Mucosa of rectum (tissue), 2 donors: Measurements from ENCODE around the gene ELAVL3.
"Not testable (repeated sequence)": the region's sequence is repeated elsewhere in the genome, so short reads cannot be mapped to it uniquely, and the experiment has no call there.

ENCODE experiments used
- H3K27ac ChIP-seq, 2 donors: one replicate each; pipeline ENCODE4 v1.7.0; 2013; ENCODE audit warnings: inconsistent platforms in 2 of 2, low read depth in 2 of 2, low read length in 2 of 2
- H3K27me3 ChIP-seq, 2 donors: one replicate each; pipeline ENCODE4 v1.7.0; 2013; ENCODE audit warnings: low read length in 2 of 2; ENCODE audit not compliant: control insufficient read depth in 2 of 2, insufficient read depth in 2 of 2
- H3K36me3 ChIP-seq, 2 donors: one replicate each; pipeline ENCODE4 v1.7.0; 2013; ENCODE audit warnings: low read length in 2 of 2; ENCODE audit not compliant: control insufficient read depth in 2 of 2, insufficient read depth in 2 of 2
- H3K4me1 ChIP-seq, 2 donors: one replicate each; pipeline ENCODE4 v1.7.0; 2013; ENCODE audit warnings: low read length in 2 of 2, mild to moderate bottlenecking in 1 of 2; ENCODE audit not compliant: control insufficient read depth in 2 of 2, insufficient read depth in 2 of 2
- H3K4me3 ChIP-seq, 2 donors: one replicate each; pipeline ENCODE4 v1.7.0; 2013; ENCODE audit warnings: low read length in 2 of 2
- H3K9ac ChIP-seq, 2 donors: one replicate each; pipeline ENCODE4 v1.7.0; 2013; ENCODE audit warnings: low read length in 2 of 2, low read depth in 1 of 2, mild to moderate bottlenecking in 1 of 2
- H3K9me3 ChIP-seq, 2 donors: one replicate each; pipeline ENCODE4 v1.7.0; 2013; ENCODE audit warnings: low read length in 2 of 2; ENCODE audit not compliant: control insufficient read depth in 2 of 2
- donor health status: healthy.
- donor health status: Normal muscosa, but diverticular disease.

Gene ELAVL3

GRCh38 chr19:11478167-11479089, 2.4 kb downstream of the ELAVL3 start:
- no peak overlapping the region for H3K4me3 ChIP-seq
- no peak overlapping the region for H3K27ac ChIP-seq
- peaks cover 11 to 25% of the 10 kb centered on the region in 2 donors for H3K27me3 ChIP-seq
- H3K9ac ChIP-seq: no peak overlapping the region
- peaks cover 6 to 11% of the 10 kb centered on the region in 2 donors for H3K4me1 ChIP-seq
- H3K36me3 ChIP-seq: no peaks in the 10 kb centered on the region
- H3K9me3 ChIP-seq: no peaks in the 10 kb centered on the region

DNA sequence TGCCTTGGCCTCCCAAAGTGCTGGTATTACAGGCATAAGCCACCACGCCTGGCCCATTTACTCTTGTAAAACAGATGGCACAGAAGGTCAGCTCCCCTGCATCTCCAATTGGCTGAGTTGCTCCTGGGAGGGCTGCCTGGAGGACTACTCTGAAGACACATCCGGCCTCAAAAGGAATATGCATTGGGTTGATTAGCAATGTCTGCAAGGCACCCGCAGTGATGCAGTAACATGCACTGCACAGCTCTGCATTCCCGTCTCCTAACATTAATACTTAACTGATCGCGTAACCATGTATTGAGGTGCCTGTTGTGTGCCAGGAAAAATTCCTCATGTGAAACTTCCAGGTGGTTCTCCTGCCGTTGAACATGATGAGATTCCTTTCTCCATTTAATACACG, 5.0 kb downstream of the ELAVL3 start:
- H3K36me3 ChIP-seq: no peaks in the 10 kb centered on the region
- H3K9me3 ChIP-seq: no peaks in the 10 kb centered on the region
- H3K27me3 ChIP-seq: peaks cover 3 to 5% of the 10 kb centered on the region in 2 donors
- H3K27ac ChIP-seq: no peak overlapping the region
- no peak overlapping the region for H3K9ac ChIP-seq
- H3K4me3 ChIP-seq: no peak overlapping the region
- H3K4me1 ChIP-seq: no peaks in the 10 kb centered on the region

DNA sequence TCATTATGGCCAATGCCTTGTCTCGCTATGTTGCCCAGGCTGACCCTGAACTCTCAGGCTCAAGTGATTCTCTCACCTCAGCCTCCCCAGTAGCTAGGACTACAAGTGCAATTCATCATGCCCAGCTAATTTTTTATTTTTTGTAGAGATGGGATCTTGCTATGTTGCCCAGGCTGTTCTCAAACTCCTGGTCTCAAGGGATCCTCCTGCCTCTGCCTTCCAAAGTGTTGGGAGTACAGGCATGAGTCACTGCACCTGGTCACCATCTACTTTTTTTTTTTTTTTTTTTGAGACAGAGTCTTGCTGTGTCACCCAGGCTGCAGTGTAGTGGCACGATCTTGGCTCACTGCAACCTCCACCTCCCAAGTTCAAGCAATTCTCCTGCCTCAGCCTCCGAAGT, 5.5 kb downstream of the ELAVL3 start:
- not testable (repeated sequence) for H3K36me3 ChIP-seq, H3K9ac ChIP-seq, H3K27ac ChIP-seq, H3K4me3 ChIP-seq, H3K27me3 ChIP-seq, H3K9me3 ChIP-seq, H3K4me1 ChIP-seq

DNA sequence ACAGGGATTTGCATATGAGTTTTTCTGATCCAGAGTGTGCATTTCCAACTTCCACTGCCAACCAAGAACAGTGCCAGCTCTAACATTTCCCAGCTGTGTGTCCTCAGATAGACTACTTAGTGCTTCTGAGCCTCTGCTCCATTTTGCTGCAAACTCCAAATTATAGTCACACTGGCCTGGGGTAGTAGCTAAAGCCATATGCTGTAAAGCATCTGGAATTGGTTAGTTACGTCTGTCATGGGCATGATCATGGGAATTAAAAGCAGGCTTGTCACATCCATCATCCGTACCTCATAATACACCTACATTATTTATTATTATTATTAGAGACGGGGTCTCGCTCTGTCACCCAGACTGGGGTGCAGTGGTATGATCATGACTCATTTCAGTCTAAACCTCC, 7.1 kb downstream of the ELAVL3 start:
- Histone ChIP-seq H3K27me3 (peaks cover 0 to 3% of the 10 kb centered on the region in 2 donors), H3K9me3 (no peaks in the 10 kb centered on the region), H3K4me1 (no peaks in the 10 kb centered on the region), H3K4me3 (no peak overlapping the region), H3K9ac (no peak overlapping the region), H3K27ac (no peak overlapping the region), H3K36me3 (no peaks in the 10 kb centered on the region)

DNA sequence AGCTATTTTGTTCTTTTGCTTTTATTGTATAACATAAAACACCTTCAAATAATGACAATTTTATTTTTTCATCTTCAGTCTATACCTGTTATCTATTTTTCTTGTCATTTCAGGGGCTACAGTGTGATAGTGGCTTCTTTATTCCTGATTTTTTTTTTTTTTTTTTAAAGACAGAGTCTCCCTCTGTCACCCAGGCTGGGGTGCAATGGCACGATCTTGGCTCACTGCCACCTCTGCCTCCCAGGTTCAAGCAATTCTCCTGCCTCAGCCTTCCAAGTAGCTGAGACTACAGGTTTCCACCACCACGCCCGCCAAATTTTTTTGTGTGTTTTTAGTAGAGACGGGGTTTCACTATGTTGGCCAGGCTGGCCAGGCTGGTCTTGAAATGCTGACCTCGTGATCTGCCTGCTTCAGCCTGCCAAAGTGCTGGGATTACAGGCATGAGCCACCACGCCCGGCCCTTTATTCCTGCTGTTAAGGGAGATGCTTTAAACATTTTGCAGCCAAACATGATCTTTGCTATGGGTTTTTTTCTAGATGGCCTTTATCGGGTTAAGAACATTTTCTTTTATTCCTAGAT, 12.5 kb downstream of the ELAVL3 start:
- H3K36me3 ChIP-seq, H3K27me3 ChIP-seq, H3K9me3 ChIP-seq, H3K4me3 ChIP-seq, H3K9ac ChIP-seq, H3K4me1 ChIP-seq, H3K27ac ChIP-seq: not testable (repeated sequence)

DNA sequence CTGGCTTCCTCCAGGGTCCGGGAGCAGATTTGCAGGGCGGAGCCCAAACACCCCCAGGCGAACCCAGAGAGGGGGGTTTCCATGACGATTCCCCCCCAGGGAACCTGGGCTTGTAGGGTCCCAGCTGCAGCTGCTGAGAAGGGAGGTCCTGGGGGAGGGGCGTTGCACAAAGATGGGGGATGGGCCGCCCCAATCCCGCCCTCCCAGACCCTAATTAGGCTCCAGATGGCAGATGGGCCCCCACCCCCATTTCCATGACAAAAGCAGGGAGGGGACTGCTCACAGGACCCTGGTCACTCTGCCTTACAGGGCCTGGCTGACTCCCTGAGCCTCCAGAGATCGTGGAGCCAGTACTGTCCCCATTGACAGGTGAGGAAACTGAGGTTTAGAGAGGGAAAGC, 15.2 kb downstream of the ELAVL3 start:
- H3K27me3 ChIP-seq: peaks cover 2 to 4% of the 10 kb centered on the region in 2 donors
- H3K9me3 ChIP-seq: no peaks in the 10 kb centered on the region
- H3K4me3 ChIP-seq: no peak overlapping the region
- H3K27ac ChIP-seq: no peak overlapping the region
- no peaks in the 10 kb centered on the region for H3K36me3 ChIP-seq
- H3K4me1 ChIP-seq: no peaks in the 10 kb centered on the region
- H3K9ac ChIP-seq: no peak overlapping the region

GRCh38 chr19:11464333-11465265, 16.2 kb downstream of the ELAVL3 start:
- Histone ChIP-seq H3K4me3 (no peak overlapping the region), H3K9me3 (no peaks in the 10 kb centered on the region), H3K36me3 (no peaks in the 10 kb centered on the region), H3K27me3 (peaks cover 2 to 4% of the 10 kb centered on the region in 2 donors), H3K9ac (no peak overlapping the region), H3K4me1 (no peaks in the 10 kb centered on the region), H3K27ac (no peak overlapping the region)

DNA sequence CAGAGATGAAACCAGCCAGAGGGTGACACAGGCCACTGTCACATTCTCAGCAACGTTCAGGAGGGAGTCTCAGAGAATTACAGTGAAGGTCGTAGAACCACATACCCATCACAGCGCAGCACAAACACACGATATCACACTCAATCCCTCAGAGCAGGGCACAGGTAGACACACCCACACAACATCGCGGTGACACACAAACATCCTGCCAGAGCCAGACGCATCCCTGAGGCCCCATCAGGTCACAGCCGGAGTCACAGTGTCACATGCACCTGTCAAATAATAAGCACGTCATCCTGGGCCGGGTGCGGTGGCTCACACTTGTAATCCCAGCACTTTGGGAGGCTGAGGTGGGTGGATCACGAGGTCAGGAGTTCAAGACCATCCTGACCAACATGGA, 17.5 kb downstream of the ELAVL3 start:
- Histone ChIP-seq H3K4me1 (no peaks in the 10 kb centered on the region), H3K36me3 (no peaks in the 10 kb centered on the region), H3K4me3 (no peak overlapping the region), H3K27ac (no peak overlapping the region), H3K27me3 (peaks cover 2 to 4% of the 10 kb centered on the region in 2 donors), H3K9ac (no peak overlapping the region), H3K9me3 (no peaks in the 10 kb centered on the region)

DNA sequence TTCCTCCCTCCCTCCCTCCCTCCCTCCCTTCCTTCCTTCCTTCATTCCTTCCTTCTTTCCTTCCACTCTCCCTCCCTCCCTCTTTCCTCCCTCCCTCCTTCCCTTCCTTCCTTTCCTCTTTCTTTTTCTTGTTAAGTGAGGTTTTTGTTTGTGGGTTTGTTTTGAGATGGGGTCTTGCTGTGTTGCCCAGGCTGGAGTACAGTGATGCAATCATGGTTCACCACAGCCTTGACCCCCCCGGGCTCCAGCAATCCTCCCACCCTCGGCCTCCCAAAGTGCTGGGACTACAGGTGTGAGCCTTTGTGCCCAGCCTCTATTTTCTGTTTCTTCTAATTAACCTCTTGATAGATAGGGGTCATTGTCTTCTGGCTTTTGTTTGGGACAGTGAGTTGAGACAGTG, 19.4 kb downstream of the ELAVL3 start:
- Histone ChIP-seq H3K4me3 (no peak overlapping the region), H3K9me3 (no peaks in the 10 kb centered on the region), H3K4me1 (no peaks in the 10 kb centered on the region), H3K36me3 (no peaks in the 10 kb centered on the region), H3K9ac (no peak overlapping the region), H3K27me3 (peaks cover 2 to 4% of the 10 kb centered on the region in 2 donors), H3K27ac (no peak overlapping the region)

DNA sequence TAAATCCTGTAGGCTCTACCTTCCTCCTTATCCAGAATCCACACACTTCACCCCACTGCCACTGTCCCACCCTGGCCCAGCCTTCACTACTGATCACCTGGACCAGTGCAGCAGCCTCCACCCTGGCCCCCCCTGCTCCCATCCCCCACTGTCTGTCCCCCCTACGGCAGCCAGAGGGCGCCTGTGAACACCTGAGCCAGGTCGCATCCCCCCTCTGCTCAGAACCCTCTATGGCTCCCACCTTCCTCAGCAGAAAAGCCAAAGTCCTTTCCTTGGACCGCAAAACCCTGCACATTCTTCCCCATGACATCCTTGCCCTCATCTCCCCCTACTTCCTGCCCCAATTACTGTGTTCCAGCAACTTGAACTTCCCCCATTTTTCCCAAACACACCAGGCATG, 20.6 kb downstream of the ELAVL3 start:
- Histone ChIP-seq H3K36me3 (no peaks in the 10 kb centered on the region), H3K27me3 (peaks cover 2 to 4% of the 10 kb centered on the region in 2 donors), H3K4me3 (no peak overlapping the region), H3K27ac (no peak overlapping the region), H3K9me3 (no peaks in the 10 kb centered on the region), H3K9ac (no peak overlapping the region), H3K4me1 (no peaks in the 10 kb centered on the region)
